NCI-H345 treated with DMSO at 0.1 percent for 48 hours (cell line): ENCODE data around the gene PUSL1.

Source experiments
- DNase-seq: peaks from one replicate; lab custom pipeline; 2025; ENCODE audit not compliant: unreplicated experiment; lab: John Stamatoyannopoulos, UW

The PUSL1 gene

DNA sequence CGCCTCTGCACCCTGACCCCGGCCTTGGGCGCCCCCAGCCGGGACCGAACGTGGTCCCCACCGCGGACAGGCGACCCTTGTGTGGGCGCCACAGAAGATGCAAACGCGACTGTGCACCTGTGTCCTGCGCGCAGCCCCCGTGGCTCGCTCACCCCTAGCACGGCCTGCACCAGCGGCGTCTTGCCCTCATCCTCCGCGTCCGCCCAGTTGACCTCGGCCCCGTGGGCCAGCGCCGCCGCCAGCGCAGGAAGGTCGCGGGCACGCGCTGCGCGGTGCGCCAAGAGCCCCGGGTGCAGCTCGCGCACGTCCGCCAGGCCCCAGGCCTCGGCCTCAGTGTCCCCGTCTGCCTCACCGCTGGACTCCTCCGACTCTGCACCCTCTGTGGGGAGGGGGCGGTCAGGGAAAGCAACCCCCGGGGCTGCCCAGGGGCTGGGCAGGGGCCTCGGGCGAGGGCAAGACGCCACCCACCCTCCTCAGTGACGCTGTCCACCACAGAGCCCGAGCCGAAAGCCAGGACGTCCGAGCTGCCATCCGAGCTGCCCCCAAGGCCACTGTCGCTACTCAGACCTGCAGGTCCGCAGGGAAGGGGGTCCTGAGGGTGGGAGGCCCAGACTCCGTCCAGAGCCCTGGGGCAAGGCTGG, 14.0 kb upstream of the PUSL1 start:
- DNase-seq, result no peak

DNA sequence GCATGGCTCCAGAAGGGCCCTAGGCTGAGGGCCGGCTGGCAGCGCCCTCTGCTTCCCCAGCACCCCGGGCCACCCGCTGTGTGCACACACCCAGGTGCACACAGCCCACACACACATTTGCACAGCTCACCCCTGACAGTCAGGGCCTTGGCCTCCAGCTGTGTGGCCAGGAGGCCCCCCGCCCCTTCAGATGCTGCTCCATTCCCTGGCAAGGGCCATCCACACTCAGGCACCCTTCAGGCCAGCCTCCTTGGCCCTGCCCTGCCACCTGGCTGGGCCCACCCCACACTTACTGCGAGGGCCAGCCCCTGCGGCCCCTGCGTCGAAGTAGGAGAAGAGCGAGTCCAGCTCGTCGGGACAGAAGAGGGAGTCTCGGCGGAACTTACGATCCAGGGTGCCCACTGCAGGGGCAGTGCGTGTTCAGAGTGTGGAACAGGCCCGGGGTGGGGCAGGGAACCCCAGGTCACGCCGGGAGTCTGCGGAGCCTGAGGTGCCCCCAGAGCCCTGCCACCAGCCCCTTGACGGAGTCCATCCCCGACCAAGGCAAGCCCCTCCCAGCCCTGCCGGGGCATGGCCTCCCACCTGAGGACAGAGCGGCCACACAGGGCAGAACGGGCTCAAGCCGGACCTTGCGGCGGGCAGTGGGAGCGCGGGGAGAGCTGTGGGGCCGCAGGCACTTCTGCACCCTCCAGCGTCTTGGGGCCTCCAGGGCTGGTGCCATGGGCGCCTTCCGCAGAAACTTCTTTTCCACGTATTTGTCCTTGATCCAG, 13.1 kb upstream of the PUSL1 start:
- no peak for DNase-seq

DNA sequence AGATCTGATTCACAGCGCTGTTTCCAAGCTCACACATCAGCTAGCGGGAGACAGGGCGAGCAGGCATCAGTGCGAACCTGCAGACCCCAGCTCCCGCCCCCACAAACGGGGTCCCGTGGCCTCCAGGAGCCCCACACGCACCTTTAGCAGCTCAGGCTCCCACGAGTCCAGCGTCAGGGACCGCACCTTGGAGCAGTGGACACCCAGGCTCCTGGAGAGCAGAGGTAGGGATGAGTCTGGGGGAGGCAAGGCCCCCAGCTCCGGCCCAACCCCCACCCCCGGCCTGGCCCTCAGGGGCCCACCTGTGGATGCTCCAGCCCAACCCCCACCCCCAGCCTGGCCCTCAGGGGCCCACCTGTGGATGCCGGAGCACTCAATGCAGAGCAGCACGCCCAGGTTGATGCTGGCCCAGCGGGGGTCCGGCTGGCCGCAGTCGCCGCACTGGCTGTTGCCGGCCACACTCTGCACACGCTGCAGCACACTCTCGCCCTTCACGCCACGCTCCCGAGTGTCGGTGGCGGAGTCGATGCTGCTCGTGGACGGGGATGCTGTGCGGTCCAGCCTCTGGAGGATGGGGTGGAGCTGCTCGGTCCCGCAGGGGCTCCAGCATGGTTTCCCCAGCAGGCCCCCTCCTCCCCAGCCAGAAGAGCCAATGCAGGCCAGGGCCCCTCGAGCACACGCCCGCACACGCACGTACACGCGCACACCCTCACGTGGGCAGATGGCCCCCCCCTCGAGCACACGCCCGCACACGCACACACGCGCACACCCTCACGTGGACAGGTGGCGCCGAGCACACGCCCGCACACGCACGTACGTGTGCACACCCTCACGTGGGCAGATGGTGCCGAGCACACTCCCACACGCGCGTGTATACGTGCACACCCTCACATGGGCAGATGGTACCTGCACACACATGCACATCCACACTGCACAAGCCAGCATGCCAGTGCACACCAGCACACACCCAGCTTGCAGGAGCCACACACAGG, 12.0 kb upstream of the PUSL1 start:
- DNase-seq, result no peak

DNA sequence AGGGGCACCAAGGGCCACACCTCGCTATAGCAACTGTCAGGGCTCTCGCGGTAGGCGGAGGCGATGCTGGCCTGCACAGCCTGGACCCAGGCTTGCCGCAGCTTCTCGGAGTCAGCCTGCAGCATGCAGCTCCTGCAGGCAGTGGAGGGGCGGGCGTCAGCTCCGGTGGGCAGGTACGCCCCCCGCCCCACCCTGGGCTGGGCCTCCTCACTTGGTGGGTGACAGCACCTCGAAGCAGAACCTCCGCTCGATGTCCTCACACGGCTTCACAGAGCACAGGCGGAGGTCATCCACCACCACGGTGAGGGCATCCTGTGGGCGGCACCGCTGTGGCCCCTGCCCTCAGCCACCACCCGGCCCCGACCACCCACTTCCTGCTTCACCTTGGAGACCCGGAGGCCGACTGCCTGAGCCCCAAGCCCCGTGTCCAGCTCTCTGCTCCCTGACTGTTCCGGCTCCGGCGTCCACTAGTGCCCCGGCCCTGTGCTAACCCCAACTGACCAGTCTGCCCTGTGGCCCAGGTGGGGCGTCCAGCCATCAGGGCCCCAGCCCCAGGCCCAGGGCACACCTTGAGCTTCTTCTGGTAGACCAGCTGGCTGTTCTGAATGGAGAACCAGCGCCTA, 10.5 kb upstream of the PUSL1 start:
- DNase-seq, result no peak

DNA sequence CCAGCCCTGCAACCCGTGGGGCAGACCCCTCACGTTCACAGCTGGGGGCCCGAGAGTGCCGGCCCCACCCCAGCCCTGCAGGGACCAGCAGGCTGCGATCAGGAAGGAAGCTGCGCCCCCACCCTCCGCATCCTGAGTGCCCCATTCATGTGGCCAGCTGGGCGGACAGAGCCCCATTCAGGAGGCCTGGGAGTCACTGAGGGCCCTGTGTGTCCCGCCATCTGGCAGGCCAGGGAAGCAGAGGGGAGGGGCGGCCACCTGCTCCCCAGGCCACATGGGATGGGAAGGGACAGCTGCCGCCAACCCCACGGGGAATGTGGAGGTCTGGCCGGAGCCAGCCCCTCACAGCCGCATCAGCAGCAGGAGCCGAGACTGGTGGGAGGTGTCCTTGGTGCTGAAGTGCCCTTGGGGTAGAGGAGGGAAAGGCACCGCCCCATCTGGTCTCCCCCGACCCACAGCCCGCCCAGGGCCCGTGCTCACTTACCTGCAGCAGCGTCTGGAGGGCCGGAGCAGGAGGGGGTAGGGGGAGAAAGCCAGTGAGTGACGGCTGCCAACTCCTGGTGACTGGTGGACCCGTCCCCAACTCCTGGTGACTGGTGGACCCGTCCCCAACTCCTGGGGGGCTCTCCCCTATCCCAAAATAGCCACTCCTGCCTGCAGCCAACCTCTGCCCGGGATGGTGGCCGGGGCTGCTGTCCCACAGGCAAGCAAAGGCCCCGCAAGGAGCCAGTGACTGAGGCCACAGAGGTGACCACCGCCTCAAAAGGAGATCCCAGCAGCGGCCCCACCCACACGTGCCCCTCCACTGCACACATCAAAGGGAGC, 9.3 kb upstream of the PUSL1 start:
- DNase-seq, result no peak

DNA sequence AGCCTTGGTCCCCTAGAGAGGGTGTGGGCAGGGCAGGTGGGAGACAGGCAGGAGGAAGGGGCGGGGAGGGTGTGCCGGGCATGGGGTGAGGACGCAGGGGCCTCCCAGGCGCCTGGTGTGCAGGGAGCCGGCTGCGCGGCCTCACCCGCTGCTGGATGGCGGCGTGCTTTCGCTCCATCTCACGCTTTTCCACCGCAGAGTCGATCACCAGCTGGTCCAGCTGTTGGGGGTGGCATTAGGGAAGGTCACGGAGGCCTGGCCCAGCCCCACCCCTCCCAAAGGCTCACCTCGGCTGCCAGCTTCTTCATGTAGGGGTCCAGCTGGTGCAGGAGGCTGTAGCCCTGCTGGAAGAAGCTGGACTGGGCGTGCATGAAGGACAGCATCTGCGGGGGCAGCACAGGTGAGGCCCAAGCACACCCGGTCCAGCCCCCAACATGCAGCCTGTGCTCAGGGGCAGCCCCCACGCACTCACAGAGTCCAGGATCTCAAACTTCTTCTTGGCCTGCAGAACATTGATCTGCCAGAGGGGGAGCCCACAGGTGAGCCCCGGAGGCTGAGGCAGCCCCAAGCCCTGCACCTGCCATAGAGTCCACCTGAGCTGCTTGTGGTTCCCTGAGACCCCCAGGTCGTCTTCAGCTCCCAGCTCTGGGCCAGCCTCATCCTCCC, 8.6 kb upstream of the PUSL1 start:
- no peak for DNase-seq

DNA sequence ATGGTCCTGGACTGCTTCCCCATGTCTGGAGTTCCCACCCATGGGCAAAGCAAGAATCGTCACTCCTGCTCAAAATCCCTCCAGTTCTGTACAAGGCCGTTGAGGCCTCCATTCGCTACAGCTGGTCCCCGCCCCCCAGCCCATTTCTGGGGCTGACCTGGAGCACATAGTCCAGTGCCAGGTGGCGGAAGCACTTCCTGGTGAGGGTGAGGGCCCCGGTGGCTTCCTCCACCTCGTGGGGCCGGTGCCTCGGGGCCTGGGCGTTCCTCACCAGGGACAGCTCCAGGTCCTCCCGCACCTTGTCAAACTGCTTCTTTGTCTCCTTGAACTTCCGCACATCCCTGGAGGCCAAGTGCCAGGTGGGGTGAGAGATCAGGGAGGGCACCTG, 8.1 kb upstream of the PUSL1 start:
- no peak for DNase-seq

DNA sequence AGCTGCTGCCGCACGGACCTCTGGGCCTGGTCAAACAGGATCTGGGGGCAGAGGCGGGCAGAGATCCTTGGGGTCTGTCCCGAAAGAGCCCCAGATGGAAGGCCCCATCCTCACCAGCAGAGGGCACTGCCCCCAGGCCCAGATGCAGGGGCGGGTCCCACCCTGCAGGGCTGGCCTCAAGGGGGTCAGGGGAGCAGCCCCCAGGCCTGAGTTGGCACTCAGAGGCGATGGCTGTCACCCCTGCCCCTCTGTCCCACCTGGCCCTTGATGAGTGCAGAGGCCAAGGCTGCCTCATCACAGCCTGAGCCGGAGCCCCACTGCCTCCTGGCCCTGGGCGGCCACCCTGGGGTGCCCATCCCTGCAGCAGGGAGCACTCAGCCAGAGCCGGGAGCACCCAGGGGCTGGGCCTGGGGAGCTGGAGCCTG, 6.4 kb upstream of the PUSL1 start:
- no peak for DNase-seq

DNA sequence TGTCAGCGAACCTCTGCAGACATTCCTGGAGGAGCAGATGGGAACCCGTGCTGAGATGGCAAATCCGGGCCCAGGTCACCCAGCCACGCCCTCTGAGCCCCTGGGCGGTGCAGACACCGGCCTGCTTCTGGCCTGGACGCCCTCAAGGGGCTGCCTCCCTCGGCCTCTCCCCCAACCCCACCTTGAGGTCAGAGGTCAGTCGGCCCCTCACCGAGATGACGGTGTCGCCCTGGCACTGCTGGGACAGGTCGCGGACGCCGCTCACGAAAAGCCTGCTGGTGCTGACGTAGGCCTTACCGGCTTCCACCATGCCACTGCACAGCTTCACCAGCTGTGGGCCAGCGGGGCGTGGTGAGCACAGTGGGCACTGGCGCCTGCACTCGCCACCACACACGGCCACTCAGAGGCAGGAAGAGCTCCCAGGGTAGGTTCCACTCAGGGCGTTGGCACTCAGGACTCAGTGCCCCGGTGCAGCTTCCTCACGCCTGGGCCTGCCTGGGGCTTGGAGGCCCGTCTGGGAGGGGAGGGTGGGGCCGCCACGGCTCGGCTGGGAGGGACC, 5.4 kb upstream of the PUSL1 start:
- no peak for DNase-seq

DNA sequence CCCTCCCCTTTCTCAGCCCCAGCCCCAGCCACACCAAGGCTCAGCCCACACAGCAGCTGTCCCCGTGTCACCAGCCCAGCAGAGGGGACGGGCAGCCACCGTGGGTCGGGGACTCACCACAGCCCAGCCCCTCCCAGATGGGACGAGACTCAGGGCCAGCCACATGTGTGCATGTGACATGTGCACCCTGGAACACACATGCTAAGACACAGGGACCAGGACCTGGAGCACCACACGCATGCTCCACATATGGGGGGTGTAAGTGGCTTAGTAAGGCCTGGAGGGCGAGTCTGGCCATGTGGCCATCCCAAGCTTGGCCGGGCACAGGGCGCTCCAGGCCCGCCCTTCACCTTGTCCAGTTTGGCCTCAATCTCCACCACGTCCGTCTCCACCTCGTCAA, 4.7 kb upstream of the PUSL1 start:
- no peak for DNase-seq

DNA sequence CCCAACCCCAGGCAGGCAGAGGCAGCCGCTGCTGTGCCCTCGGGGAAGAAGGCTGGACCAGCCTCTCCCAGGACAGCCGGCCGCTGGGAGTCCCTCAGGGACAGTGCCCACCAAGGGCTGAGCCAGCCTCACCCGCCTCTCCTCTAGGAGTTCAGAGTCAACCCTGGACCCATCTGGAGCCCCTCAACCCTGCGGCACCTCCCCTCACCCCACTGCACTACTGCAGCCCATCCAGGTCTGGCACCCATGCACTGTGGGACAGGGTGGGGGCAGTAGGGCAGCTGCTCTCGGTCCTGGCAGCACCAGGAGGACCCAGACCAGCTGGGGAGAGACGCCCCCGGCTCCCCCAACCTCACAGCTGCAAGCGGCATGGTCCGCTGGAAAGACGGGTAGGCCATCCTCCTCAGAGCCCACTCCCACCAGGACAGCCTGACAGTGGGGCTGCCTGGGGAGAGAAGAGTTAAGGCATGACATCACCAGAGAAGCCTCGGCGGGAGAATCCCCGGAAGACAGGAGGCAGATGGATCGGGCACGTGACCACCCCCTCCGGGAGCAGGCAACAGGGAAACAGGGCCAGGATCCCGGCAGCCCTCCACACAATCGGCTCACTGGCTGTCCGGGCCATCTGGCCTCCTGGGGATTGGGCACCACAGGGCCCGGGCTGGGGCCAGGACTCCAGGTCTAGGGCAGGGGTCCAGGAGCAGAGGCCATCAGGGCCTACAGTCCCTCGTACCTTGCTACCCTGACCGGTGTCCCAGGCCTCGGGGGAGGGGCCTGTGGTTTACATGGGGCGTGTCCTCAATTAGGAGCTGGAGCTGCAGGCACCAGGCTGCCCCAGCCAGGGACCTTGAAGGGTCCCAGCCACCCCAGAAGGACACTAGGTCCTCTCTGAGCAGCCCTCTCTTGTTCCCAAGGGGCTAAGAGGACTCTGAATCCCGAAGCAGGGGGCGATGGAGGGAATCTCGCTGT, 3.8 kb upstream of the PUSL1 start:
- DNase-seq, result peak; percentile 76

DNA sequence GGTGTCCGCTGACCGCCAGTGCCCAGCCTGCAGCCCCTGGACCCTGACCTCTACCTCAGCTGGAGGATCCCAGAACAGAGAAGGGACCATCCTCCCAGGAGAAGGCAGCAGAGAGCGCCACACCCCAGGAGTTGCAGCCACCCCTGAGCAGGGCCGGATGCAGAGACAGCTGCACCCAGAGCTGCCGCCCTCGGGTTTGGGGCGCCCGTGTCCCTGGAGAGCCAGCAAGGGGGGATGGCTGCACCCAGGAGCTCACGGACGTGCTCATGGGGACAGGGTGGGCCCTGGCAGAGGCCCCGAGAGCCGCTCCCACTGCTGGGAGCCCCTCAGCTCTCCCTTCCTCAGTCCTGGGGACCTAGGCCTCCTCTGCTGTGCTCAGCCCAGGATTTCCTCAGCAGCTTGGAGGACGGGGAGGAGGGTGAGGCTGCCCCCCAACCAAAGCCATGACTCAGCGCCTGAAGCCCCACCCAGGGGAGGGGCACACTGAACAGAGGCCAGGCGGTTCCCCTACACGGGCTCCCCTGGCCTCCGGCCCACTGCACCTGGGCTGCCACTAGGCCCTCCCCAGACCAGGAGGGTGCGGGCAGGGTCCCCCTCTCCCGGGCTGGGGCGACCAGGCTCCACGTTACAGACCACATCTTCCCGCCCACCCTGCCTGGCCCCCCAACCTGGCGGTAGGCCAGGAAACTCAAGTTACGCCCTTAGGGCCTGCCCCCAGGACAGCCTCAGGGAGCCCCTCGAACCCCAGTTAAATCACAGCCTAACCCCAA, 2.9 kb upstream of the PUSL1 start:
- no peak for DNase-seq

DNA sequence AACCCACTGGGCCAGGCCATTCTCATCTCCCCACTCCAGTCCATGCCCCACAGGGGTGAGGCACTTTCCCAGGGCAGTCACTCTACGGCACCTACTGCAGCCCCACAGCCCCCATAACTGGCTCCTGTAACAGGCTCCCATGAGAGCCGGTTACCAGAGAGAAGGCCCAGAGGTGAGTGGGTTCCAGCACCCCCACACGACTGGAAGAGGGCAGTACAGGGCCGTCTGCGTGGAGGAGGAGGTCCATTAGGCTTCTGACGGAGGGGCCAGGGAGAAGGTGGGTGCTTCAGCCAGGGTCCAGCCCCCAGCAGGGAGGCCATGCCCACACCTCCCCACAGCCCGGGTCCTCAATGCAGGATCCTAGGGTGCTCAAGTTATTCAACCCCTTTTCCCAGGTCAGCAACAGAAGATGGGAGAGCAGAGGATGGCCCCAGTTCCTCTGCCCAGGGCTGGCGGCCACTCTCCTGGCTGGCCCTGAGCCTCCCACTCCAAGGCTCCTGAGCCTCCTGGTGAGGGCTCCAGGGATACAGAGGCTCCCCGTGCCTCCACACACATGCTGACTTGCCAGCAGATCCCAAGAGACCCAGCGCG, 2.2 kb upstream of the PUSL1 start:
- no peak for DNase-seq

DNA sequence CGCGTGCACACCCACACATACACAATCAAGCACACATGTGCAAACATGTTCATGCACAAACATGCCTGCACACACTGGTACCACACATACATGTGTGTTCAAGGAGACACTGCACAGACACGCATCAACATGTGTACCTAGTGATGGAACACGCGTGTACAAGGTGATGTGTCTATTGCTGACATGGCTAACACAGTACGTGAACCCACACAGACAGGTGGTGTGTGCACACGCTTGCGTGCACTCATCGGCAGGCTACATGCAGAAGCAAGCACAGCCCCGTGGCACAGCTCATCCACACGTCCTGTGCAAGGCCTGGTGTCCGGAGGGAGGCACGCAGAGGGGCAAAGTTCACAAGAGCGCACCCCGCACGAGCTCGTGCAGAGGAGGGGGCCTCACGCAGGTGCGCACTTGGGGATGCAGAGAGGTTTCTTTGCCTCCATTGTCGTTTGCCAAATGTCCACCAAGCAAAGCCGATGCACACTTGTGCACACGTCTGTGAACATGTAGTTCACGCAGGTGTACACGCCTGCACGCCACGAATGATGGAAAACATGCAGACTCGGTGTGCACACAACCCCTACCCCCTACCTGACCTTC, 1.6 kb upstream of the PUSL1 start:
- DNase-seq, result no peak

DNA sequence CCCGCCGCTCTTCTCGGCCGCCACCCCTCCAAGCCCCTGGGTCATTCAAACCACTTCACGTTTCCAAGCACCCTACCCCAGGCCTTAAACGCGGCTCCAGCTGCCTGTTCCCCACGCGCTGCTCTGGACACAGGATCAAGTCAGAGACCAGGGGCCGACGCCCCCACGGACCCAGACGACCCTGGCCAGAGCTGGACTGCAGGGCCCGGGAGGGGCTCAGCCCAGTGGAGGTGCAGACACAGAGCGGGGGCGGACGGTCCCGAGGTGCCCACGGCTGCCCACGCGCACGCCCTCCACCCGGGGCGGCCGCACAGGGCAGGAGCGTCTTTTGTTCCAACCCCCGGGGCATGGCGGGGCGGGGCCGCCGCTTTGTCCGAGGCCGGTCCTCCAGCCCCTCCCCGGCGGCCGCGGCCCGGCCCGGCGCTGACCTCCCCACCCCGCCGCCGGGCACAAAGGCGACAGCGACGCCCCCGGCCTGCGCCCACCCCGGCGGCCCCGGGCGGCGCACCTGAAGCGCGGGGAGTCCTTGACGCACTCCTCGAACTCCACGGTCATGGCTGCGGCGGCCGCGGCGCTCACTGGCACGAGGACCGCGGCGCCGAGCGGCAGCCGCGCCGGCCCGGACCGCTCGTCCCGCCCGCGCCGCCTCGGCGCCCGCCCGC, 1.0 kb upstream of the PUSL1 start:
- DNase-seq, result no peak

DNA sequence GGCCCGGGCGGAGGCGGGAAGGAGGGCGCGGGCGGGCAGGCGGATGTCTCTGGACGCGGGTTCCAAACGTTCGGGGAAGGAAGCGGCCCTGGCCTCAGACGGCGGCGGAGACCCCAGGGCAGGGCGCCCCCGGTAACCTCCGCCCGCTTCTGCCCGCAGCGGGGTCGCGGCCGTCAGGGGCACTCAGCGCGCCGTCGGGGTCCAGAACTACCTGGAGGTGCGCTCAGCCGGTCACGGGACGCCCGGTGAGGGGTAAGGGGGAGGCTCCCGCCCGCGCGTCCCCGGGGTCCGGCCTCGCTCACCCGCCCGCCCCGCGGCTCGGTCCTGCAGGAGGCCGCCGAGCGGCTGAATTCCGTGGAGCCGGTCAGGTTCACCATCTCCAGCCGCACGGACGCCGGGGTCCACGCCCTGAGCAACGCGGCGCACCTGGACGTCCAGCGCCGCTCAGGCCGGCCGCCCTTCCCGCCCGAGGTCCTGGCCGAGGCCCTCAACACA, 406 bp downstream of the PUSL1 start:
- DNase-seq, result no peak
